T-cell (primary cell): ENCODE results near the gene NOL4L. TPM values are rescaled to one million over a fixed set of nuclear protein-coding genes. Genes with fewer than 3 reads are reported as not detected.
A peak's percentile ranks its signal among the peaks of the same experiment; 100 is the strongest.

Experiments
- ATAC-seq, 4 experiments: fragments of 200-7000 bp in 3 of 4; fragments of 150-1000 bp in 1 of 4; cut with Tn5 transposase; replicated peaks in 1 of 4; 1 replicate in 3 of 4; 2 replicates in 1 of 4; pipeline ENCODE4 v1.10.0; 2021; ENCODE audit warnings: moderate library complexity in 3 of 4, mild to moderate bottlenecking in 2 of 4, moderate number of reproducible peaks in 1 of 4
- CTCF ChIA-PET, 2 donors: fragments of 300-600 bp; sonication (Branson Sonifier 250); formaldehyde crosslinking; loops; one replicate each; lab custom pipeline; 2022; ENCODE audit warnings: antibody characterized with exemption in 2 of 2; lab: Charles Lee
- POLR2A ChIA-PET, 2 donors: fragments of 300-600 bp; sonication (Branson Sonifier 250); formaldehyde crosslinking; loops; one replicate each; lab custom pipeline; 2022; ENCODE audit warnings: antibody characterized with exemption in 2 of 2; lab: Charles Lee
- DNase-seq, 35 experiments: peaks; one replicate each; pipeline versions ENCODE4 v3.0.0 to v3.0.0-alpha.2; 2013 to 2023
- H3K27ac ChIP-seq: one replicate; pipeline ENCODE4 v1.5.1; 2013; ENCODE audit warnings: low read length
- H3K27me3 ChIP-seq, 2 experiments: replicated peaks in 1 of 2; 1 replicate in 1 of 2; 2 replicates in 1 of 2; pipeline versions ENCODE4 v1.6.1 to v1.7.0; 2013; ENCODE audit warnings: low read length in 1 of 2, mixed read lengths in 1 of 2; ENCODE audit not compliant: control insufficient read depth in 2 of 2, insufficient read depth in 2 of 2; ENCODE audit errors: extremely low read depth in 1 of 2
- H3K36me3 ChIP-seq, 2 donors: 1 replicate in 1 of 2; 2 replicates in 1 of 2; pipeline versions ENCODE4 v1.6.1 to v1.7.0; 2013; ENCODE audit warnings: low read length in 1 of 2; ENCODE audit not compliant: control insufficient read depth in 2 of 2, insufficient read depth in 1 of 2; ENCODE audit errors: extremely low read depth in 1 of 2
- H3K4me1 ChIP-seq, 2 experiments: 1 replicate in 1 of 2; 2 replicates in 1 of 2; pipeline versions ENCODE4 v1.6.1 to v1.7.0; 2013; ENCODE audit warnings: low read length in 2 of 2, mixed read lengths in 1 of 2; ENCODE audit not compliant: insufficient read depth in 2 of 2, control insufficient read depth in 1 of 2; ENCODE audit errors: extremely low read depth in 1 of 2
- H3K4me3 ChIP-seq, 2 donors: 1 replicate in 1 of 2; 2 replicates in 1 of 2; pipeline versions ENCODE4 v1.5.1 to v1.7.0; 2013; ENCODE audit warnings: mild to moderate bottlenecking in 2 of 2, low read length in 1 of 2, moderate library complexity in 1 of 2; ENCODE audit not compliant: control insufficient read depth in 1 of 2; ENCODE audit errors: extremely low read depth in 1 of 2
- H3K9me3 ChIP-seq: 2 replicates; pipeline ENCODE4 v1.7.0; 2013
- H3K27ac Mint-ChIP-seq, 2 donors: one replicate each; pipeline ENCODE4 v1.8.0; 2020 to 2021; ENCODE audit warnings: mild to moderate bottlenecking in 2 of 2, mixed read lengths in 2 of 2
- H3K27me3 Mint-ChIP-seq, 2 donors: one replicate each; pipeline ENCODE4 v1.8.0; 2021 to 2022; ENCODE audit warnings: mixed read lengths in 2 of 2
- H3K36me3 Mint-ChIP-seq: one replicate; pipeline ENCODE4 v1.8.0; 2021; ENCODE audit warnings: mixed read lengths
- H3K4me1 Mint-ChIP-seq, 3 donors: one replicate each; pipeline ENCODE4 v1.8.0; 2020 to 2022; ENCODE audit warnings: mixed read lengths in 3 of 3, mild to moderate bottlenecking in 1 of 3
- H3K4me3 Mint-ChIP-seq, 3 donors: one replicate each; pipeline ENCODE4 v1.8.0; 2020 to 2022; ENCODE audit warnings: mild to moderate bottlenecking in 3 of 3, mixed read lengths in 3 of 3, moderate library complexity in 3 of 3
- H3K9me3 Mint-ChIP-seq, 3 donors: one replicate each; pipeline ENCODE4 v1.8.0; 2020 to 2022; ENCODE audit warnings: mixed read lengths in 3 of 3
- WGBS: methylation state at CpG from one replicate; pipeline ENCODE4 v1.1.5; 2013; ENCODE audit warnings: missing lambda C conversion rate; ENCODE audit not compliant: insufficient coverage; 5-methylcytosine and 5-hydroxymethylcytosine counted together
- total RNA-seq, 35 experiments: library from RNA in 6 of 35; stranded (reverse) in 6 of 35; fragments of 120-200 nt in 1 of 35; gene quantifications; one replicate each; pipeline versions ENCODE4 v1.2.1 to v1.2.4 and lab custom pipeline; 2013 to 2026

The NOL4L gene
- total RNA-seq, 5 donors from 2014 or later (not counting 1 experiment from before 2014, with no cell fraction given), result 63.5 to 88.8 (median 74.4) TPM

GRCh38 chr20:32462900-32463641 is 122.1 kb downstream of the NOL4L start:
- no peak overlapping the region for H3K27ac ChIP-seq
- DNase-seq, result no peak
- H3K36me3 ChIP-seq, result peaks cover 36 to 41% of the 10 kb centered on the region in 2 donors
- Mint-ChIP-seq H3K9me3 (no peaks in the 10 kb centered on the region), H3K27ac (no peak overlapping the region), H3K27me3 (no peaks in the 10 kb centered on the region), H3K4me1 (peaks cover 5 to 8% (median 7%) of the 10 kb centered on the region in 3 donors), H3K4me3 (no peak overlapping the region), H3K36me3 (peaks cover 4% of the 10 kb centered on the region)
- WGBS, result 96% methylated on average over 5 of the region's 15 CpGs
- POLR2A ChIA-PET, result no interaction called here
- CTCF ChIA-PET, result no interaction called here
- H3K9me3 ChIP-seq, result no peaks in the 10 kb centered on the region
- H3K4me1 ChIP-seq, result peaks cover 0 to 7% of the 10 kb centered on the region in 2 experiments
- no peak for ATAC-seq
- no peaks in the 10 kb centered on the region for H3K27me3 ChIP-seq
- no peak overlapping the region for H3K4me3 ChIP-seq

DNA sequence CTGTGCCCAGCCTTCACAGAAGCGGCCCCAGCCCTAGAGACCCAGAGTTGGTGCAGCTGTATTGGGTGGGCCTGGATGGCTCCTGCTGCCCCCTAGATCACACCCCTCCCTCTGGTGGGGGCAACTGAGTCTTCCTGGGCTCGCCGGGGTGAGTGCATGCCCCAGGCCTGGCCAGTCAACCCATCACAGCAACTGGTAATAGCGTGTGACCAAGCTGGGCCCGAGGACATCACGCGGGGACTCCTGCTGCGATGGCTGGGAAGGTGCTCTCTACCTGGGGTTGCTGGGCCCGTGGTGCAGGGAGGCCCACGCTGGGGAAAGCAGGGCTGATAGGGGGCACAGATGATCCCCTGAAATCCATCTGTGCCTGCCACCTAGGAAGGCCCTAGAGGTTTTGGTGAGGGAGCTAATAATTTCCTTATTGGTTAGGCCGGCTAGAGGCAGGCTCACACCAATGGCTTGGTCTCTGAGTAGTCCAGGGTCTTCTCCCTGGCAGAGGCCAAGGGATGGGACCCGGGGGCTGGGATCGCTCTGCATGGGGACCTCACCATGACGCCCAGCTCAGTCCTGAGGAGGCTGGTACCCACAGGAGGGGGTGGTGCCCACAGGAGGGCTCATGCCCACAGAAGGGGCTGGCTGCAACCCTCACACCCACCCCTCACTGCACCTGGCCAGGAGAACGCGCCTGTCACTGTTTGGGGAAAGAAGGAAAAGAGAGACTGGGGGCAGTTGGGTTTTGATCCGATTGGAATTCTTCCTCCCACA is 123.1 kb downstream of the NOL4L start:
- CTCF ChIA-PET, result no interaction called here
- ATAC-seq, result no peak
- H3K4me1 Mint-ChIP-seq, result peaks cover 6 to 11% (median 10%) of the 10 kb centered on the region in 3 donors
- 95% methylated on average over 10 of the region's 17 CpGs for WGBS
- no peaks in the 10 kb centered on the region for H3K27me3 Mint-ChIP-seq
- Histone ChIP-seq H3K36me3 (peaks cover 33 to 34% of the 10 kb centered on the region in 2 donors), H3K4me3 (no peak overlapping the region), H3K9me3 (no peaks in the 10 kb centered on the region), H3K27ac (no peak overlapping the region), H3K27me3 (no peaks in the 10 kb centered on the region), H3K4me1 (peaks cover 0 to 5% of the 10 kb centered on the region in 2 experiments)
- DNase-seq, result no peak
- no peaks in the 10 kb centered on the region for H3K9me3 Mint-ChIP-seq
- peak overlapping the region in 1 of 2 donors; percentile 28 for H3K27ac Mint-ChIP-seq
- peaks cover 4% of the 10 kb centered on the region for H3K36me3 Mint-ChIP-seq
- H3K4me3 Mint-ChIP-seq, result no peak overlapping the region
- POLR2A ChIA-PET, result no interaction called here

GRCh38 chr20:32460683-32461320 is 124.3 kb downstream of the NOL4L start:
- no peaks in the 10 kb centered on the region for H3K9me3 Mint-ChIP-seq
- Histone ChIP-seq H3K9me3 (no peaks in the 10 kb centered on the region), H3K27me3 (no peaks in the 10 kb centered on the region), H3K27ac (no peak overlapping the region), H3K36me3 (peaks cover 33 to 37% of the 10 kb centered on the region in 2 donors), H3K4me3 (no peak overlapping the region), H3K4me1 (peaks cover 0 to 5% of the 10 kb centered on the region in 2 experiments)
- ChIA-PET POLR2A (interaction anchor here (0.6 kb wide), 3 partner anchors 34 to 295 kb away, joined by 3 to 4 read pairs (median 3); no protein-coding TSS in a partner anchor), CTCF (no interaction called here)
- H3K27ac Mint-ChIP-seq, result no peak overlapping the region
- ATAC-seq (no peak), DNase-seq (no peak)
- WGBS, result 93% methylated on average over 24 of the region's 24 CpGs
- H3K4me1 Mint-ChIP-seq, result peaks cover 6 to 11% (median 10%) of the 10 kb centered on the region in 3 donors
- no peaks in the 10 kb centered on the region for H3K27me3 Mint-ChIP-seq
- H3K4me3 Mint-ChIP-seq, result no peak overlapping the region
- H3K36me3 Mint-ChIP-seq, result peaks cover 4% of the 10 kb centered on the region

GRCh38 chr20:32460231-32460630 is 124.9 kb downstream of the NOL4L start:
- ChIA-PET CTCF (no interaction called here), POLR2A (no interaction called here)
- WGBS, result 94% methylated on average over 13 of the region's 15 CpGs
- Histone ChIP-seq H3K27ac (no peak overlapping the region), H3K4me1 (peaks cover 0 to 5% of the 10 kb centered on the region in 2 experiments), H3K27me3 (no peaks in the 10 kb centered on the region), H3K4me3 (no peak overlapping the region), H3K36me3 (peaks cover 35 to 36% of the 10 kb centered on the region in 2 donors), H3K9me3 (no peaks in the 10 kb centered on the region)
- Mint-ChIP-seq H3K36me3 (peaks cover 4% of the 10 kb centered on the region), H3K9me3 (no peaks in the 10 kb centered on the region), H3K4me3 (no peak overlapping the region), H3K27me3 (no peaks in the 10 kb centered on the region), H3K4me1 (peaks cover 6 to 11% (median 10%) of the 10 kb centered on the region in 3 donors), H3K27ac (no peak overlapping the region)
- ATAC-seq (no peak), DNase-seq (no peak)

DNA sequence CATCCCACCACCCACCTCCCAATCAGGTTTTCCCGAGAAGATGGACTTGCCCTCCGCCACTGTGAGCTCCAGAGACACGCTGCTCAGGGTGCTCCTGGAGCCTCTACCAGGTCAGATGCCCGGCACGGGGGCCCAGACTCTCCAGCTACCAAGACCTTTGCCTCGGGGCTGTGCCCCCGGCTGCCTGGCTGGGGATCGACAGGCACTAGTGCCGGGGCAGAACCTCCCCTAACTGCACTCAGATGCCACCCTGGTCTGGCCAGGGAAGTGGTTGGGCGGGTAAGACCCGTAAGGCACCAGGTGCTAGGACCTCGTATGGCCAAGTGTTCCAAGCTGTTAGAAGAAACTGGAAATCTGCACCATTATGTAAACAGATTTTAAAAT is 126.3 kb downstream of the NOL4L start:
- H3K9me3 Mint-ChIP-seq, result no peaks in the 10 kb centered on the region
- no peak overlapping the region for H3K27ac ChIP-seq
- H3K36me3 ChIP-seq, result peaks cover 23 to 47% of the 10 kb centered on the region in 2 donors
- no peak for DNase-seq
- peaks cover 8% of the 10 kb centered on the region for H3K36me3 Mint-ChIP-seq
- peaks cover 6 to 12% (median 11%) of the 10 kb centered on the region in 3 donors for H3K4me1 Mint-ChIP-seq
- peaks cover 0 to 5% of the 10 kb centered on the region in 2 experiments for H3K4me1 ChIP-seq
- 90% methylated on average over 9 of the region's 12 CpGs for WGBS
- no peak overlapping the region for H3K4me3 ChIP-seq
- ATAC-seq, result no peak
- no peaks in the 10 kb centered on the region for H3K27me3 Mint-ChIP-seq
- H3K27ac Mint-ChIP-seq, result peak overlapping the region; percentile 55 to 72
- ChIA-PET CTCF (interaction anchor here in 1 of 2 donors (0.7 kb wide), 1 partner anchor 34 kb away, joined by 5 read pairs; no protein-coding TSS in a partner anchor), POLR2A (interaction anchor here in 1 of 2 donors (0.6 kb wide), 1 partner anchor 19 kb away, joined by 3 read pairs; no protein-coding TSS in a partner anchor)
- H3K4me3 Mint-ChIP-seq, result no peak overlapping the region
- no peaks in the 10 kb centered on the region for H3K27me3 ChIP-seq
- H3K9me3 ChIP-seq, result no peaks in the 10 kb centered on the region
